Measurements from ENCODE around the gene CACNA2D3.

The CACNA2D3 gene

DNA sequence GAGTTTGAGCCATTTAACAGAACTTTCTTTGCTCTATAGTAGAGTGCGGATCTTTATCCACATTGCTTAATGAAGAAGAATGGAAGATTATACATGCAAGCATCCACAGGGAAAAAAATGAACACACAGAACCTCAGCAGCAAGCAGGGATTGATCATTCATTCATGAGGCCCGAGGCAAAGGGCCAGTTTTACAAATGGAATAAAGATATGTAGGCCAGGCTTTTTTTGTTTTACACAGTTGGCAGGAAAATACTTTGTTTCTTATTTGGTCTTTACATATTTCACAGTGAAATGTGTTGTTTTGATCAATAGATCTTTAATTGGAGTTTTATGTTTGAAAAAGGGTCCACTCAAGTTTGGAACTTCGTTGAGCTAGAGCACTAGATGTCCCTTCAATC, 688.0 kb downstream of the CACNA2D3 start:
- H3K4me2 ChIP-seq (ENCODE audit: low read length), result no peak overlapping the region
- no peaks in the 10 kb centered on the region for H3K27me3 ChIP-seq (ENCODE audit: control insufficient read depth, insufficient read depth, low read length)
- no peaks in the 10 kb centered on the region for H3K79me2 ChIP-seq
- no peaks in the 10 kb centered on the region for H3K4me1 ChIP-seq
- no peak overlapping the region for H3K4me3 ChIP-seq (ENCODE audit: low read depth, low read length)
- H3K27ac ChIP-seq, result no peak overlapping the region
- H3K36me3 ChIP-seq (ENCODE audit: control insufficient read depth, insufficient read depth, low read length), result no peaks in the 10 kb centered on the region
- H2AFZ ChIP-seq, result no peak overlapping the region
- TF ChIP-seq, protein P1, sequence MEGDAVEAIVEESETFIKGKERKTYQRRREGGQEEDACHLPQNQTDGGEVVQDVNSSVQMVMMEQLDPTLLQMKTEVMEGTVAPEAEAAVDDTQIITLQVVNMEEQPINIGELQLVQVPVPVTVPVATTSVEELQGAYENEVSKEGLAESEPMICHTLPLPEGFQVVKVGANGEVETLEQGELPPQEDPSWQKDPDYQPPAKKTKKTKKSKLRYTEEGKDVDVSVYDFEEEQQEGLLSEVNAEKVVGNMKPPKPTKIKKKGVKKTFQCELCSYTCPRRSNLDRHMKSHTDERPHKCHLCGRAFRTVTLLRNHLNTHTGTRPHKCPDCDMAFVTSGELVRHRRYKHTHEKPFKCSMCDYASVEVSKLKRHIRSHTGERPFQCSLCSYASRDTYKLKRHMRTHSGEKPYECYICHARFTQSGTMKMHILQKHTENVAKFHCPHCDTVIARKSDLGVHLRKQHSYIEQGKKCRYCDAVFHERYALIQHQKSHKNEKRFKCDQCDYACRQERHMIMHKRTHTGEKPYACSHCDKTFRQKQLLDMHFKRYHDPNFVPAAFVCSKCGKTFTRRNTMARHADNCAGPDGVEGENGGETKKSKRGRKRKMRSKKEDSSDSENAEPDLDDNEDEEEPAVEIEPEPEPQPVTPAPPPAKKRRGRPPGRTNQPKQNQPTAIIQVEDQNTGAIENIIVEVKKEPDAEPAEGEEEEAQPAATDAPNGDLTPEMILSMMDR (IDR thresholded peaks at IDR 0.05), result no peak
- H3K9ac ChIP-seq, result no peak overlapping the region
- H3K9me3 ChIP-seq (ENCODE audit: control insufficient read depth, low read length), result no peaks in the 10 kb centered on the region

DNA sequence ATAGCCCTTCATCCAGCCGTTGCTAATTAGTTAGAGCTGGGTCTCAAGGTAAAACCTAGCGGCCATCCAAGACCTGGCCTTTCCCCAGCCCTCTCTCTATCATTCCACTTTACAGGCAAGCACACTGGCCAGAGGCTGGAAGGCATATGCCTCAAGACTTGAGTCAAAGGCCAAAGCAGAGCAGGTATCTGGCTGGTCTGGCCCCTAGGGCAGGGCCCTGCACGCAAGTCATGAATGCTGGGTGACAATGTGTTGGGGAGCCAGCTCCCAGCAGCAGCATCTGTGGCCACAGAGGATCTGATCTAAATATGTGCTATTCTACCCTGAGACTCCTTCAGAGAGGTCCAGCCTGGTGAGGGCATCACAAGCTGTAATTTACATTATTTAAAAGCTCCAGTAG, 691.9 kb downstream of the CACNA2D3 start:
- no peaks in the 10 kb centered on the region for H3K79me2 ChIP-seq

DNA sequence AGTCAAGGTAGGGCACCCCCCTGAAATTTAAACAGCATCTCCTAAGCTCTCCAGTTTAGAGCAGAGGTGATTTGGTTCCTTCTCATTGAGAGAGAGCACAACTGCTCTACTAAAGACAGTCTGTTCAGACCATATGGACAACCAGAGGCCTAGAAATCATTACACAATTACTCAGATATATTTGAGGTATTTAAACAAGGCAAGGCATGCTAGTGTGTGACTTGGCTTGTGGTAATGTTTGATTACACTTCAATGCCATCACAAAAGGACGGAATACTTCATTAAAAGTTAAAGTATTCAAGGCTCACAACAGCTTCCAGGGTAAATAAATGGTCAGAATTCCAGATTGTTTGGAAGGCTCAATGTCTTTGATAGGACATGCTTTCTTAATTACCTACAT, 695.3 kb downstream of the CACNA2D3 start:
- H3K36me3 ChIP-seq (ENCODE audit: control insufficient read depth, insufficient read depth, low read length), result no peaks in the 10 kb centered on the region
- H3K79me2 ChIP-seq, result no peaks in the 10 kb centered on the region
- H3K9ac ChIP-seq, result no peak overlapping the region
- H3K4me3 ChIP-seq (ENCODE audit: low read depth, low read length), result no peak overlapping the region
- H3K4me2 ChIP-seq (ENCODE audit: low read length), result no peak overlapping the region
- no peaks in the 10 kb centered on the region for H3K9me3 ChIP-seq (ENCODE audit: control insufficient read depth, low read length)
- H3K27ac ChIP-seq, result no peak overlapping the region
- H3K27me3 ChIP-seq (ENCODE audit: control insufficient read depth, insufficient read depth, low read length), result no peaks in the 10 kb centered on the region
- peaks cover 3% of the 10 kb centered on the region for H3K4me1 ChIP-seq
- H2AFZ ChIP-seq, result no peak overlapping the region
- TF ChIP-seq, protein P1 (IDR thresholded peaks at IDR 0.05), result no peak

More for the DNA sequence above, 691.9 kb downstream of the CACNA2D3 start:
- Histone ChIP-seq H3K4me2 (ENCODE audit: low read length) (no peak overlapping the region), H3K4me3 (ENCODE audit: low read depth, low read length) (no peak overlapping the region), H3K27ac (no peak overlapping the region), H3K27me3 (ENCODE audit: control insufficient read depth, insufficient read depth, low read length) (no peaks in the 10 kb centered on the region), H3K4me1 (no peaks in the 10 kb centered on the region), H3K9me3 (ENCODE audit: control insufficient read depth, low read length) (no peaks in the 10 kb centered on the region), H2AFZ (no peak overlapping the region), H3K36me3 (ENCODE audit: control insufficient read depth, insufficient read depth, low read length) (no peaks in the 10 kb centered on the region), H3K9ac (no peak overlapping the region)
- TF ChIP-seq, protein P1 (IDR thresholded peaks at IDR 0.05), result no peak

DNA sequence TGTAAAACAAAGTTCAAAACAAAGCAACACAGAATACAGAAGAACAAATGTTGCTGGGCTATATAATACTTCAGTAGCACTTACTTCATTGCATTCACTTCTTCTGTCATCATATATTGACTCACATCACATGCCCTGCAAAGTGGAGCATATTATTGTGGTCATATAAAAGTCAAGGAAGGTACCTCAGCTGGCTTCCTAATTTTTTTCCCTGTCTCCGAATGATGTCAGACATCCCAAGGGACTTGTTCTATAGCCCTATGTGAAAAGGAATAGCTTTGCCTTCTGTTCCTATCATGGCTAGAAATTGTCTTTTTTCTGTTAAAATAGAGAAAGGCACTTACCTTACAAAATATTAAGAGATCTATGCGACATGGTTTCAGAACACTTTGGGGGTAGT, 696.1 kb downstream of the CACNA2D3 start:
- Histone ChIP-seq H3K9me3 (ENCODE audit: control insufficient read depth, low read length) (no peaks in the 10 kb centered on the region), H3K27me3 (ENCODE audit: control insufficient read depth, insufficient read depth, low read length) (no peaks in the 10 kb centered on the region), H3K9ac (no peak overlapping the region), H3K79me2 (no peaks in the 10 kb centered on the region), H3K36me3 (ENCODE audit: control insufficient read depth, insufficient read depth, low read length) (no peaks in the 10 kb centered on the region), H3K4me1 (peaks cover 3% of the 10 kb centered on the region), H3K27ac (no peak overlapping the region), H3K4me3 (ENCODE audit: low read depth, low read length) (no peak overlapping the region), H2AFZ (no peak overlapping the region), H3K4me2 (ENCODE audit: low read length) (no peak overlapping the region)
- TF ChIP-seq, protein P1 (IDR thresholded peaks at IDR 0.05), result no peak

DNA sequence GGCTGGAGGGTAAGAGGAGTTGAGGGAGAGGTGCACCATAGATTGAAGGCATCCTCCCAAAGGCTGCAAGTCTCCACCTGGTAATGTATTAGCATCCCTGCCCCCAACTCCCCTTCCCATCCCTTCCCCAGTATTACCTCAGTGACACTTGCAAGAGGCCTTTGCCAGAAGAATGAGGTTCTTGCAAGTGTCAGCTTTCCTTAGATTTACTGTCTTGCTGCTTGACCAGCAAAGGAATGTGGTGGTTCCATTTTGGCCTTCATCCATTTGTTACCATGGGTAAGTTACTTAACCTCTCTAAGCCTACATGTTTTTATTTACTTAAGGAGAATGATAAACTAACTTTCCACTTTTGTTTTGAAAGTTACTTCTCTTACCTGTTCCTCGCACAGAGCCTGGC, 696.6 kb downstream of the CACNA2D3 start:
- Histone ChIP-seq H3K9me3 (ENCODE audit: control insufficient read depth, low read length) (no peaks in the 10 kb centered on the region), H2AFZ (no peak overlapping the region), H3K4me1 (peaks cover 3% of the 10 kb centered on the region), H3K36me3 (ENCODE audit: control insufficient read depth, insufficient read depth, low read length) (no peaks in the 10 kb centered on the region), H3K79me2 (no peaks in the 10 kb centered on the region), H3K4me3 (ENCODE audit: low read depth, low read length) (no peak overlapping the region), H3K4me2 (ENCODE audit: low read length) (no peak overlapping the region), H3K9ac (no peak overlapping the region), H3K27ac (no peak overlapping the region), H3K27me3 (ENCODE audit: control insufficient read depth, insufficient read depth, low read length) (no peaks in the 10 kb centered on the region)
- TF ChIP-seq, protein P1 (IDR thresholded peaks at IDR 0.05), result no peak

All from parathyroid adenoma (tissue), 2 donors.